WERI-Rb-1 (cell line): Measurements from ENCODE around the gene RAB24.

Experiments
- DNase-seq: peaks from one replicate; pipeline ENCODE4 v3.0.0-alpha.2; 2020
- H3K27ac ChIP-seq: fragments of 250-450 bp; sonication (Bioruptor Pico); 2 replicates; pipeline ENCODE4 v1.5.1; 2020; ENCODE audit warnings: mild to moderate bottlenecking, moderate library complexity
- H3K27me3 ChIP-seq: fragments of 250-450 bp; sonication (Bioruptor Pico); 2 replicates; pipeline ENCODE4 v1.5.1; 2021; ENCODE audit warnings: mild to moderate bottlenecking, low read depth, moderate library complexity; ENCODE audit not compliant: insufficient read depth, severe bottlenecking
- H3K36me3 ChIP-seq: fragments of 250-450 bp; sonication (Bioruptor Pico); 2 replicates; pipeline ENCODE4 v1.5.1; 2020; ENCODE audit warnings: mild to moderate bottlenecking, moderate library complexity
- H3K4me3 ChIP-seq: 2 replicates; pipeline ENCODE4 v1.5.1; 2011; ENCODE audit warnings: low read depth, mild to moderate bottlenecking, control low read depth, low read length
- H3K9me3 ChIP-seq: fragments of 250-450 bp; sonication (Bioruptor Pico); 2 replicates; pipeline ENCODE4 v1.5.1; 2021; ENCODE audit warnings: mild to moderate bottlenecking, moderate library complexity; ENCODE audit not compliant: severe bottlenecking
- TF ChIP-seq, protein P1 (sequence below): IDR thresholded peaks from 2 replicates; pipeline ENCODE4 v1.5.1; 2011; ENCODE audit warnings: low read depth, mild to moderate bottlenecking, control low read depth, inconsistent platforms, low read length

Gene RAB24

DNA sequence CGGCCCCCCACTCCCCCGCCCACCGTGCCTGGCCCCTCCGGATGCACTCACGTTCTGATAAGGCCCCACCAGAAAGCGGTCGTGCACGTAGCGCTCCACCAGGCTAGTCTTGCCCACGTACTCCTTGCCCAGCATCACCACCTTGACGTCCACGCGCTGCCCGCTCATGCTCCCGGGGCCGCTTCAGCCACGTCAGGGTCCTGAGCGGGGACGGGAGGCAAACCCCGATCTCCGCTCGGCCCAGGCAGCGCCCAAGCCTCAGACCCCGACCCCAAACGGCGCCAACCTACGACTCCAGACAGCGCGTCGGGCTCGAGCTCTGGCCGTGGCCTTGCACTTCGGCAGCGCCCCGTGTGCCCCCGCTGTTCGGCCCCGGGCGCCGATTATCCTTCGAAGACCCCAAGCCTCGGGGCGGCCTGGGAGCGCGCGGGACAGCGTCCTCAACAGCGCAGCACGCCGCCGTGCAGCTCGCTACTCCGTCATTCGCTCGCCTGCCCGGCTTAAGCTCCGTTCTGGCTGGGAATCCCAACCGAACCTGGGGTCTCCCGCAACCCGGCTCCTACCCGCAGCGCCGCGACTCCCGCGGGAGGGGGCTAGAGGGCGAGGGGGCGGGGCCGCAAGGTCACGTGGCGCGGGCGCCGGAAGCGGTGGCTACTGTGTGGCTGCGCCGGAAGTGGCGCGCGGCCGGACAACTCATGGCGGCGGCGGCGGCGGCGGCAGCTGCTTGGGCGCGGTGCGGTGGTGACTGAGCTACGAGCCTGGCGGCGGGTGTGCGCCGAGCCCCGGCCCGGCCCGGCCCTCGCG, at the start of gene RAB24, which contains the start of gene PRELID1:
Gene RAB24 (minus strand): TSS at position 599 of the 804 bp plus-strand sequence. CDS start 431 bp downstream, at position 168.
Gene PRELID1 (plus strand): TSS at position 679 of the 804 bp plus-strand sequence. CDS start 187 bp downstream, outside the sequence.
- DNase-seq: peak; percentile 67
- Histone ChIP-seq H3K4me3 (peak within 1 kb of the TSS; percentile 81), H3K27me3 (no peaks in the 10 kb centered on the region), H3K27ac (peak within 1 kb of the TSS; percentile 74), H3K9me3 (no peaks in the 10 kb centered on the region), H3K36me3 (peaks cover 17% of the 10 kb centered on the region)
- TF ChIP-seq, protein P1, sequence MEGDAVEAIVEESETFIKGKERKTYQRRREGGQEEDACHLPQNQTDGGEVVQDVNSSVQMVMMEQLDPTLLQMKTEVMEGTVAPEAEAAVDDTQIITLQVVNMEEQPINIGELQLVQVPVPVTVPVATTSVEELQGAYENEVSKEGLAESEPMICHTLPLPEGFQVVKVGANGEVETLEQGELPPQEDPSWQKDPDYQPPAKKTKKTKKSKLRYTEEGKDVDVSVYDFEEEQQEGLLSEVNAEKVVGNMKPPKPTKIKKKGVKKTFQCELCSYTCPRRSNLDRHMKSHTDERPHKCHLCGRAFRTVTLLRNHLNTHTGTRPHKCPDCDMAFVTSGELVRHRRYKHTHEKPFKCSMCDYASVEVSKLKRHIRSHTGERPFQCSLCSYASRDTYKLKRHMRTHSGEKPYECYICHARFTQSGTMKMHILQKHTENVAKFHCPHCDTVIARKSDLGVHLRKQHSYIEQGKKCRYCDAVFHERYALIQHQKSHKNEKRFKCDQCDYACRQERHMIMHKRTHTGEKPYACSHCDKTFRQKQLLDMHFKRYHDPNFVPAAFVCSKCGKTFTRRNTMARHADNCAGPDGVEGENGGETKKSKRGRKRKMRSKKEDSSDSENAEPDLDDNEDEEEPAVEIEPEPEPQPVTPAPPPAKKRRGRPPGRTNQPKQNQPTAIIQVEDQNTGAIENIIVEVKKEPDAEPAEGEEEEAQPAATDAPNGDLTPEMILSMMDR: 0 out of 2 replicates have a peak, but pooled peaks have one; percentile 14

GRCh38 chr5:177353093-177353492, 49.6 kb upstream of the RAB24 start:
- Histone ChIP-seq H3K36me3 (no peaks in the 10 kb centered on the region; the same call in 1 of the 2 replicates), H3K9me3 (no peaks in the 10 kb centered on the region), H3K27me3 (no peaks in the 10 kb centered on the region), H3K4me3 (no peak overlapping the region), H3K27ac (no peak overlapping the region)
- DNase-seq: no peak
- TF ChIP-seq, protein P1: no peak

DNA sequence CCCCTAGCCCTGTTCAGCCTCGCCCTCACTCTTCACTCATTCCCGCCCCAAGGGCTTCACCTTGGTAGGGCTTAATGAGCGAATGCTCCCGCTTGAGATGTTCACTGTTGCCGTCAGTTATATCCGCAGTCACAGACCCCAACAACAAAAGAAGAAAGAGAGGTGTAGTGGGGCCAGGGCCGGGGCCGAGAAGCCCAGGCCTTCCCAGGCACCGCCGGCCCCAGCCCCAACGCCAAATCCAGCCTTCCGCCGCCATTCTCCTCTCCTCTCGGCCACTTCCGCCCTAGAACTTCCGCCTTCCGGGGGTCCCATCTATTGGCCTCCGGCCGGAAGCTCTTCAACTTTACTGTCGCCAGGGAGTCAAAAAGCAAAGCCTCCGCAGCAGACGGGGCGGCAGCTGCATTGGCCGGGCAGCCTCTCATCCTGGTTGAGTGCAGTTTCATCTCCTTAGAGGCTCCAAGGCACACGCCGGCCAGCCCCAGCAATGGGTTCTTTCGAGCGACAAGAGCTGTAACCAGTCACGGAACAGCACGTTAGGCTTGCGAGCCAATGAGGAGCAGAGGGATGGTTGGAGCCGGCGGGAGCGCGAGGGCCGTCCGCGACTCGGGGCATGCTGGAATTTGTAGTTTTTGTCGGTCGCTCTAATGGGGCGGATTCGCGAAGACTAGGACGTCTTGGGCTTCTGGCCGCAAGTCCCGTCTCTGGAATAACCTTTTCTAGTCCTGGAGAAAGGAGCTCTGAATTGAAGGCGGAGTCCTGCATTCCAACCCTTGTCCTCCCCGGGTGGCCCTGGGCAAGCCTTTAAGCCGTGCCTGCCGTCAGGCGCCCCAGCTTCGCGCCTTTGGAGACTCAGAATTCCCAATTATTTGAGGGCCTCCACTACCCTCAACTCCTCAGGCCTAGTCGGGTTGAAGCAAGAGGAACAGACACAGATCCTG, 48.1 kb upstream of the RAB24 start, which contains the start of gene LMAN2:
Gene LMAN2 (minus strand): TSS at position 277 of the 938 bp plus-strand sequence. CDS start 21 bp downstream, at position 256.
- peak; percentile 84 for DNase-seq
- no peaks in the 10 kb centered on the region for H3K9me3 ChIP-seq
- TF ChIP-seq, protein P1: no peak

DNA sequence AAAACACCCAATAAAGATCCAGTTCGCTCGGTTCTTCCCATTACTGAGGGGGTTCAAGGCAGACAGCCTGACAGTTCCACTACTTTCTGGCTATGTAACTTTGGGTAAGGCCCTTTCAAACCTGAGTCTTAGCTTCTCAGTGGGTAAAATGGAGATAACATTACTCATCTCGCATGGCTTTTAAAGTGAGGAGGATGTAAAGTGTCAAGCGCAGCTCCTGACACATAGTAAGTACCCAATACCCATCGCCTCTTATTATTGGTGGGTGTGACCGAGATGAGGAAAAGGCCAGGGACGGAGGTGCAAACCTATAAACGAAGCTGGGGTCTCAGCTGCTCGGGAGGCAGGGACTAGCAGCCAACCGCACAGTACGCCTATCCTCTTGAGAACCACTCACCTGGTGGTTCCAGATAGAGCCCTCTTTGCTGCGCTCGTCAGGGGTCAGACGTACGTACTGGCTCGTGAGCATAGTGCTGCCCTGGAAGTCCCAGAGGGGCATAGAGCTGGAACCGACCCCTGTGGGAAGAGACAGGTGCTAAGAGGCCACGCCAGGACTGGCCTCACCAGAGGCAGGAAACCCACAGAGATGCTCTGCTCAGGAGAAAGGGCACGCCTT, 47.4 kb upstream of the RAB24 start:
- no peaks in the 10 kb centered on the region for H3K9me3 ChIP-seq
- DNase-seq: no peak
- TF ChIP-seq, protein P1: no peak
- no peaks in the 10 kb centered on the region; the same call in 1 of the 2 replicates for H3K36me3 ChIP-seq
- H3K4me3 ChIP-seq: peak overlapping the region; percentile 93
- peak overlapping the region; percentile 86 for H3K27ac ChIP-seq
- H3K27me3 ChIP-seq: no peaks in the 10 kb centered on the region

More for the DNA sequence above, 48.1 kb upstream of the RAB24 start, which contains the start of gene LMAN2:
- Histone ChIP-seq H3K36me3 (no peaks in the 10 kb centered on the region; the same call in 1 of the 2 replicates), H3K27ac (peak within 1 kb of the TSS; percentile 86), H3K27me3 (no peaks in the 10 kb centered on the region), H3K4me3 (peak within 1 kb of the TSS; percentile 93)

GRCh38 chr5:177349762-177350161, 46.2 kb upstream of the RAB24 start:
- H3K27ac ChIP-seq: no peak overlapping the region
- H3K36me3 ChIP-seq: no peaks in the 10 kb centered on the region; the same call in 1 of the 2 replicates
- no peaks in the 10 kb centered on the region for H3K27me3 ChIP-seq
- H3K4me3 ChIP-seq: no peak overlapping the region
- DNase-seq: no peak
- TF ChIP-seq, protein P1: no peak
- no peaks in the 10 kb centered on the region for H3K9me3 ChIP-seq
